ENCODE data around the gene MRPL32.

DNA sequence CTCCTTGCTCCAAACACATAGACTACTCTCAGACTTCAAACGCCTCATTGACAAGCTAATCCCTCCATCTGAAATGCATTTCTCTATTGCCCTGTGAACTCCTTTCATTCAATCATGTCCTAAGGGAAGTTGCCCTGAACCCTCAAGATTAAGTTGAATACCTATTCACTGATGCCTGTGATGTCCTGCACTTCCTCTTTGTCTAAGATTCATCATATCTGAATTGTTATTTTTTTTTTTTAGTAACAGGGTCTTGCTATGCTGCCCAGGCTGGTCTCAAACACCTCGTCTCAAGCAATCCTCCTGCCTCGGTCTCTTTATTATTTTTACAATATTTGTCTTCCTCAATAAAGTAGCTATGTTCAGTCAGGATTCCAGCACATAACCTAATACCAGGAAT lies 3.4 kb upstream of the MRPL32 start:
- TF ChIP-seq EZH2 (IDR thresholded peaks at IDR 0.05), result no peak
- no peak for TF ChIP-seq POLR2AphosphoS5 (IDR thresholded peaks at IDR 0.05; ENCODE audit: borderline replicate concordance, low read depth, low read length)
- no peak for TF ChIP-seq FOXP2 (optimal IDR thresholded peaks at IDR 0.05; ENCODE audit: control extremely low read depth, extremely low read length, insufficient read depth)

Measured in SK-N-MC (cell line).